ENCODE measurements around the gene SCN10A. TPM values are rescaled to one million over a fixed set of nuclear protein-coding genes. Genes with fewer than 3 reads are reported as not detected.

SCN10A gene
- total RNA-seq, 1 experiment from 2014 or later, result not detected

GRCh38 chr3:38653685-38654537 is 162.1 kb downstream of the SCN10A start:
- Mint-ChIP-seq H3K27ac (ENCODE audit: unreplicated experiment) (no peak overlapping the region), H3K4me1 (ENCODE audit: low read depth, unreplicated experiment) (no peaks in the 10 kb centered on the region), H3K36me3 (ENCODE audit: insufficient read depth, unreplicated experiment) (no peaks in the 10 kb centered on the region), H3K4me3 (ENCODE audit: low read depth, unreplicated experiment) (no peak overlapping the region), H3K27me3 (ENCODE audit: unreplicated experiment) (peaks cover 68% of the 10 kb centered on the region), H3K9me3 (ENCODE audit: low read depth, unreplicated experiment) (no peaks in the 10 kb centered on the region)
- BruUV-seq (replicated peaks), result no TSS peak
- CTCF ChIA-PET, result interaction anchor here (0.5 kb wide), 1 partner anchor 328 kb away, joined by 3 read pairs; no protein-coding TSS in a partner anchor
- intact Hi-C loops (cut with micrococcal nuclease; ENCODE audit: unreplicated experiment), result no loop called here
- no peak for DNase-seq
- TF ChIP-seq CTCF (IDR thresholded peaks at IDR 0.05; ENCODE audit: unreplicated experiment), result no peak

GRCh38 chr3:38652934-38653333 is 163.1 kb downstream of the SCN10A start:
- no TSS peak for BruUV-seq (replicated peaks)

GRCh38 chr3:38651153-38651789 is 164.7 kb downstream of the SCN10A start:
- Mint-ChIP-seq H3K4me3 (ENCODE audit: low read depth, unreplicated experiment) (no peak overlapping the region), H3K36me3 (ENCODE audit: insufficient read depth, unreplicated experiment) (no peaks in the 10 kb centered on the region), H3K9me3 (ENCODE audit: low read depth, unreplicated experiment) (no peaks in the 10 kb centered on the region), H3K4me1 (ENCODE audit: low read depth, unreplicated experiment) (no peaks in the 10 kb centered on the region), H3K27ac (ENCODE audit: unreplicated experiment) (no peak overlapping the region), H3K27me3 (ENCODE audit: unreplicated experiment) (peaks cover 41% of the 10 kb centered on the region)
- intact Hi-C loops (cut with micrococcal nuclease; ENCODE audit: unreplicated experiment), result loop anchor here (1.0 kb wide), 1 partner anchor 130 kb away; no protein-coding TSS in a partner anchor
- DNase-seq, result peak; percentile 66
- CTCF ChIA-PET, result interaction anchor here (0.7 to 1.1 kb wide), 3 partner anchors 32 to 130 kb away, joined by 3 to 6 read pairs (median 4); no protein-coding TSS in a partner anchor
- BruUV-seq (replicated peaks), result no TSS peak
- TF ChIP-seq CTCF (IDR thresholded peaks at IDR 0.05; ENCODE audit: unreplicated experiment), result peak; percentile 84

More at GRCh38 chr3:38652934-38653333, 163.1 kb downstream of the SCN10A start:
- Mint-ChIP-seq H3K27ac (ENCODE audit: unreplicated experiment) (no peak overlapping the region), H3K4me1 (ENCODE audit: low read depth, unreplicated experiment) (no peaks in the 10 kb centered on the region), H3K4me3 (ENCODE audit: low read depth, unreplicated experiment) (no peak overlapping the region), H3K27me3 (ENCODE audit: unreplicated experiment) (peaks cover 58% of the 10 kb centered on the region), H3K9me3 (ENCODE audit: low read depth, unreplicated experiment) (no peaks in the 10 kb centered on the region), H3K36me3 (ENCODE audit: insufficient read depth, unreplicated experiment) (no peaks in the 10 kb centered on the region)
- no peak for TF ChIP-seq CTCF (IDR thresholded peaks at IDR 0.05; ENCODE audit: unreplicated experiment)
- CTCF ChIA-PET, result no interaction called here
- no peak for DNase-seq
- intact Hi-C loops (cut with micrococcal nuclease; ENCODE audit: unreplicated experiment), result no loop called here

GRCh38 chr3:38650248-38650951 is 165.6 kb downstream of the SCN10A start:
- DNase-seq, result no peak
- H3K4me3 Mint-ChIP-seq (ENCODE audit: low read depth, unreplicated experiment), result no peak overlapping the region
- no peaks in the 10 kb centered on the region for H3K36me3 Mint-ChIP-seq (ENCODE audit: insufficient read depth, unreplicated experiment)
- no TSS peak for BruUV-seq (replicated peaks)
- peaks cover 33% of the 10 kb centered on the region for H3K27me3 Mint-ChIP-seq (ENCODE audit: unreplicated experiment)
- no peaks in the 10 kb centered on the region for H3K4me1 Mint-ChIP-seq (ENCODE audit: low read depth, unreplicated experiment)
- no peak for TF ChIP-seq CTCF (IDR thresholded peaks at IDR 0.05; ENCODE audit: unreplicated experiment)
- intact Hi-C loops (cut with micrococcal nuclease; ENCODE audit: unreplicated experiment), result no loop called here
- CTCF ChIA-PET, result interaction anchor here (1.0 to 1.1 kb wide), 2 partner anchors 122 to 129 kb away, joined by 4 to 6 read pairs; no protein-coding TSS in a partner anchor
- no peaks in the 10 kb centered on the region for H3K9me3 Mint-ChIP-seq (ENCODE audit: low read depth, unreplicated experiment)
- H3K27ac Mint-ChIP-seq (ENCODE audit: unreplicated experiment), result no peak overlapping the region

Measured in Calu3 (cell line).